ENCODE data around the gene HS2ST1. TPM values are rescaled to one million over a fixed set of nuclear protein-coding genes. Genes with fewer than 3 reads are reported as not detected.

Gene HS2ST1
- total and polyA plus RNA-seq, 2 donors (not counting 1 experiment from before 2014, with no cell fraction given) = 19.2 to 22.5 TPM

- Histone ChIP-seq H3K79me2 (ENCODE audit: control insufficient read depth, insufficient read depth, low read length) (peaks cover 3% of the 10 kb centered on the region), H3K27me3 (ENCODE audit: control insufficient read depth, insufficient read depth, low read length) (no peaks in the 10 kb centered on the region), H3K4me3 (replicated peaks in 1 of 4; ENCODE audit: control extremely low read depth in 1 of 4, insufficient read depth in 1 of 4, low read depth in 3 of 4, low read length in 4 of 4) (no peak overlapping the region), H2AFZ (ENCODE audit: low read length) (no peak overlapping the region), H3K4me2 (ENCODE audit: extremely low read depth, insufficient read depth, low read length) (no peak overlapping the region), H3K36me3 (ENCODE audit: control insufficient read depth, insufficient read depth, low read length) (no peaks in the 10 kb centered on the region), H4K20me1 (ENCODE audit: control insufficient read depth, extremely low read depth, insufficient read depth, low read length) (no peaks in the 10 kb centered on the region), H3K9me3 (ENCODE audit: control insufficient read depth, insufficient read depth, low read depth, low read length) (no peaks in the 10 kb centered on the region), H3K27ac (ENCODE audit: insufficient read depth, low read length) (no peak overlapping the region), H3K9ac (ENCODE audit: insufficient read depth, low read length) (no peak overlapping the region), H3K4me1 (ENCODE audit: control insufficient read depth, extremely low read depth, insufficient read depth, low read length) (no peaks in the 10 kb centered on the region)
- no peak for DNase-seq (ENCODE audit: low read depth in 2 of 2)
- TF ChIP-seq EZH2 (IDR thresholded peaks at IDR 0.05; ENCODE audit: low read length, missing control alignments) = no peak
- no peak for TF ChIP-seq CTCF (conservative IDR thresholded peaks at IDR 0.05 in 1 of 2, IDR thresholded peaks at IDR 0.05 in 1 of 2; ENCODE audit: low read depth in 1 of 2, low read length in 2 of 2)
Measured at GRCh38 chr1:86938450-86938849, 24.0 kb downstream of the HS2ST1 start.

- no peak for TF ChIP-seq EZH2 (IDR thresholded peaks at IDR 0.05; ENCODE audit: low read length, missing control alignments)
- no peak for TF ChIP-seq CTCF (conservative IDR thresholded peaks at IDR 0.05 in 1 of 2, IDR thresholded peaks at IDR 0.05 in 1 of 2; ENCODE audit: low read depth in 1 of 2, low read length in 2 of 2)
- Histone ChIP-seq H3K9me3 (ENCODE audit: control insufficient read depth, insufficient read depth, low read depth, low read length) (no peaks in the 10 kb centered on the region), H3K4me2 (ENCODE audit: extremely low read depth, insufficient read depth, low read length) (no peak overlapping the region), H3K9ac (ENCODE audit: insufficient read depth, low read length) (no peak overlapping the region), H3K27ac (ENCODE audit: insufficient read depth, low read length) (no peak overlapping the region), H3K36me3 (ENCODE audit: control insufficient read depth, insufficient read depth, low read length) (no peaks in the 10 kb centered on the region), H3K4me1 (ENCODE audit: control insufficient read depth, extremely low read depth, insufficient read depth, low read length) (no peaks in the 10 kb centered on the region), H2AFZ (ENCODE audit: low read length) (no peak overlapping the region), H3K27me3 (ENCODE audit: control insufficient read depth, insufficient read depth, low read length) (no peaks in the 10 kb centered on the region), H3K4me3 (replicated peaks in 1 of 4; ENCODE audit: control extremely low read depth in 1 of 4, insufficient read depth in 1 of 4, low read depth in 3 of 4, low read length in 4 of 4) (no peak overlapping the region), H4K20me1 (ENCODE audit: control insufficient read depth, extremely low read depth, insufficient read depth, low read length) (no peaks in the 10 kb centered on the region), H3K79me2 (ENCODE audit: control insufficient read depth, insufficient read depth, low read length) (peaks cover 3% of the 10 kb centered on the region)
- DNase-seq (ENCODE audit: low read depth in 2 of 2) = no peak
Measured at GRCh38 chr1:86938855-86939254, 24.4 kb downstream of the HS2ST1 start.

- H2AFZ ChIP-seq (ENCODE audit: low read length) = no peak overlapping the region
- H3K9ac ChIP-seq (ENCODE audit: insufficient read depth, low read length) = no peak overlapping the region
- peaks cover 1% of the 10 kb centered on the region for H3K79me2 ChIP-seq (ENCODE audit: control insufficient read depth, insufficient read depth, low read length)
- no peaks in the 10 kb centered on the region for H3K4me1 ChIP-seq (ENCODE audit: control insufficient read depth, extremely low read depth, insufficient read depth, low read length)
- no peaks in the 10 kb centered on the region for H3K27me3 ChIP-seq (ENCODE audit: control insufficient read depth, insufficient read depth, low read length)
- no peaks in the 10 kb centered on the region for H3K36me3 ChIP-seq (ENCODE audit: control insufficient read depth, insufficient read depth, low read length)
- H3K4me3 ChIP-seq (replicated peaks in 1 of 4; ENCODE audit: control extremely low read depth in 1 of 4, insufficient read depth in 1 of 4, low read depth in 3 of 4, low read length in 4 of 4) = no peak overlapping the region
- TF ChIP-seq EZH2 (IDR thresholded peaks at IDR 0.05; ENCODE audit: low read length, missing control alignments) = no peak
- no peak for TF ChIP-seq CTCF (conservative IDR thresholded peaks at IDR 0.05 in 1 of 2, IDR thresholded peaks at IDR 0.05 in 1 of 2; ENCODE audit: low read depth in 1 of 2, low read length in 2 of 2)
- H3K9me3 ChIP-seq (ENCODE audit: control insufficient read depth, insufficient read depth, low read depth, low read length) = no peaks in the 10 kb centered on the region
- no peak overlapping the region for H3K27ac ChIP-seq (ENCODE audit: insufficient read depth, low read length)
- H3K4me2 ChIP-seq (ENCODE audit: extremely low read depth, insufficient read depth, low read length) = no peak overlapping the region
- H4K20me1 ChIP-seq (ENCODE audit: control insufficient read depth, extremely low read depth, insufficient read depth, low read length) = no peaks in the 10 kb centered on the region
- DNase-seq (ENCODE audit: low read depth in 2 of 2) = no peak
Measured at GRCh38 chr1:86939406-86939805, 25.0 kb downstream of the HS2ST1 start.
